Measurements from ENCODE around the gene MSANTD3. TPM values are rescaled to one million over a fixed set of nuclear protein-coding genes. Genes with fewer than 3 reads are reported as not detected.

MSANTD3 gene
- total RNA-seq, 1 experiment from 2014 or later, result 35.7 TPM

- Histone ChIP-seq H3K14ac (ENCODE audit: insufficient read depth, low read length) (no peak overlapping the region), H4K20me1 (ENCODE audit: control insufficient read depth, insufficient read depth, insufficient read length) (no peaks in the 10 kb centered on the region)
- peak overlapping the region in 1 of 2 experiments; percentile 11; a peak in 1 of 5 replicates for H3K4me3 Mint-ChIP-seq
Measured at GRCh38 chr9:100406962-100407361, 20.0 kb upstream of the MSANTD3 start.

More at GRCh38 chr9:100406962-100407361, 20.0 kb upstream of the MSANTD3 start:
- no peak overlapping the region for H3K23ac ChIP-seq (ENCODE audit: insufficient read length, low read depth, low read length)
- no peak overlapping the region for H3K4ac ChIP-seq (ENCODE audit: low read depth, low read length)
- no peak overlapping the region for H4K8ac ChIP-seq (replicated peaks; ENCODE audit: insufficient read length, low read depth, low read length)
- Mint-ChIP-seq H3K36me3 (ENCODE audit: insufficient read depth in 1 of 3, low read depth in 3 of 3) (peaks cover 0 to 6% (median 2%) of the 10 kb centered on the region in 3 experiments; a peak in 3 of 7 replicates), H3K4me1 (peaks cover 10 to 12% of the 10 kb centered on the region in 2 experiments), H3K9me3 (peaks cover 4 to 10% of the 10 kb centered on the region in 2 experiments; a peak in 4 of 5 replicates), H3K27ac (no peak overlapping the region), H3K27me3 (ENCODE audit: low read depth) (peaks cover 2% of the 10 kb centered on the region; the same call in 1 of the 2 replicates)
- no peak overlapping the region for H2BK5ac ChIP-seq (ENCODE audit: insufficient read length, low read length)
- no peak overlapping the region for H2BK120ac ChIP-seq (ENCODE audit: low read depth, low read length, poor library complexity, severe bottlenecking)
- no peak overlapping the region for H2BK15ac ChIP-seq (ENCODE audit: low read depth, low read length)
- H2AFZ ChIP-seq (ENCODE audit: low read length), result no peak overlapping the region
- no peak overlapping the region for H3K27ac ChIP-seq (ENCODE audit: insufficient read length, low read depth, low read length)
- H3T11ph ChIP-seq (ENCODE audit: low read length), result no peak overlapping the region
- TF ChIP-seq CTCF (conservative IDR thresholded peaks at IDR 0.05), result no peak
- no peak overlapping the region for H3K56ac ChIP-seq (ENCODE audit: insufficient read length, low read depth, low read length)
- no peak overlapping the region for H2AK5ac ChIP-seq (ENCODE audit: insufficient read length, low read length)
- H3K23me2 ChIP-seq (ENCODE audit: insufficient read length, low read depth, low read length, poor library complexity, severe bottlenecking), result peaks cover 3% of the 10 kb centered on the region
- H3K9me3 ChIP-seq (ENCODE audit: control insufficient read depth, low read depth, low read length), result no peaks in the 10 kb centered on the region
- no peak overlapping the region for H2BK12ac ChIP-seq (ENCODE audit: insufficient read length, low read depth, low read length)
- H3K9ac ChIP-seq (ENCODE audit: extremely low read depth, insufficient read length, low read length), result no peak overlapping the region
- no peak overlapping the region for H3K4me2 ChIP-seq (ENCODE audit: insufficient read depth, insufficient read length, low read length)
- no peaks in the 10 kb centered on the region for H3K79me2 ChIP-seq (ENCODE audit: insufficient read depth, low read length)
- H3K27me3 ChIP-seq (ENCODE audit: insufficient read depth, low read length), result no peaks in the 10 kb centered on the region
- H4K91ac ChIP-seq (ENCODE audit: insufficient read length, low read depth, low read length), result no peak overlapping the region
- no CpG with 5 or more reads among the region's 1 CpG for WGBS (ENCODE audit: extremely low coverage, insufficient read length, low lambda C conversion rate)
- no peak for DNase-seq
- no peak overlapping the region for H3K18ac ChIP-seq (ENCODE audit: insufficient read length, low read depth, low read length)
- H2BK20ac ChIP-seq (ENCODE audit: low read depth, low read length, poor library complexity, severe bottlenecking), result no peak overlapping the region
- H4K5ac ChIP-seq (ENCODE audit: insufficient read length, low read depth, low read length), result no peak overlapping the region
- no peaks in the 10 kb centered on the region for H3K4me1 ChIP-seq (ENCODE audit: insufficient read depth, low read length)
- H3K79me1 ChIP-seq (ENCODE audit: insufficient read depth, low read depth, low read length, poor library complexity, severe bottlenecking), result no peaks in the 10 kb centered on the region
